Activated CD8-positive, alpha-beta T cell treated with anti-CD3 and anti-CD28 coated beads, Interleukin-2, amount 10 ng/mL, durations not matched to agents 7 days and 5 days (primary cell): Measurements from ENCODE around the gene RIN3. TPM values are rescaled to one million over a fixed set of nuclear protein-coding genes. Genes with fewer than 3 reads are reported as not detected.

Experiments used
- ATAC-seq: fragments of 150-1000 bp; cut with Tn5 transposase; one replicate; pipeline ENCODE4 v1.10.0; 2021; ENCODE audit warnings: moderate library complexity
- CTCF ChIA-PET: fragments of 350-600 bp; sonication (Branson Sonifier 250); formaldehyde crosslinking; loops from one replicate; lab custom pipeline; 2021; ENCODE audit warnings: antibody characterized with exemption; lab: Charles Lee
- POLR2A ChIA-PET: fragments of 350-600 bp; sonication (Branson Sonifier 250); formaldehyde crosslinking; loops from one replicate; lab custom pipeline; 2021; ENCODE audit warnings: antibody characterized with exemption; lab: Charles Lee
- DNase-seq: peaks from one replicate; pipeline ENCODE4 v3.0.0-alpha.2; 2020
- H3K27ac Mint-ChIP-seq: one replicate; pipeline ENCODE4 v1.8.0; 2021; ENCODE audit warnings: mild to moderate bottlenecking, mixed read lengths
- H3K27me3 Mint-ChIP-seq: one replicate; pipeline ENCODE4 v1.8.0; 2021; ENCODE audit warnings: low read depth, mixed read lengths
- H3K36me3 Mint-ChIP-seq: one replicate; pipeline ENCODE4 v1.8.0; 2021; ENCODE audit warnings: low read depth, mixed read lengths
- H3K4me1 Mint-ChIP-seq: one replicate; pipeline ENCODE4 v1.8.0; 2021; ENCODE audit warnings: low read depth, mixed read lengths
- H3K4me3 Mint-ChIP-seq: one replicate; pipeline ENCODE4 v1.8.0; 2021; ENCODE audit warnings: mild to moderate bottlenecking, mixed read lengths
- H3K9me3 Mint-ChIP-seq: one replicate; pipeline ENCODE4 v1.8.0; 2022; ENCODE audit warnings: mixed read lengths; ENCODE audit not compliant: insufficient read depth
- total RNA-seq, 2 experiments: library from RNA; stranded (reverse); gene quantifications; one replicate each; pipeline ENCODE4 v1.2.3, GENCODE V29; 2021

RIN3 gene
- total RNA-seq, 2 experiments from 2014 or later: 85.6 to 89.0 TPM

DNA sequence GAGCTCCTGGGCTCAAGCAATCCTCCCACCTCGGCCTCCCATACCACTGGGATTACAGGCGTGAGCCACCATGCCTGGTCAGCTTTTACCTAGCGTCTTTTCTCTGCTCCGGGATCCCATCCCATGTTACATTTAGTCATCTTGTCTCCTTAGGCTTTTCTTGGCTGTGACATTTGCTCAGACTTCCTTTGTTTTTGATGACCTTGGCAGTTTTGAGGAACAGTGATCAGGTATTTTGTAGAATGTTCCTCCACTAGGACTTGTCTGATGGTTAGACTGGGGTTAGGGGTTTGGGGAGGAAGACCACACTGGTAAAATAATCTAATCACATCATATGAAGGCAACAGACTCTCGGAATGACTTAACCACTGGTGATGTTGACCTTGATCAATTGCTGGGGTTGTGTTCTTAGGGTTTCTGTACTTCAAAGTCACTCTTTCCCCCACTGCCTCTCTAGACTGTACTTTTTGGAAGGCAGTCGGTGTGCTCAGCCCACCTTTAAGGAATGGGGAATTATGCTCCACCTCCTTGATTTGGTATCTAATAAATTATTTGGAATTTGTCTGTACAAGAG lies 48.4 kb downstream of the RIN3 start:
- DNase-seq (no peak), ATAC-seq (peak; percentile 22)
- CTCF ChIA-PET: no interaction called here
- Mint-ChIP-seq H3K27me3 (no peaks in the 10 kb centered on the region), H3K36me3 (peaks cover 84% of the 10 kb centered on the region), H3K27ac (peak overlapping the region; percentile 18), H3K9me3 (peaks cover 1% of the 10 kb centered on the region), H3K4me3 (no peak overlapping the region), H3K4me1 (peaks cover 77% of the 10 kb centered on the region)
- POLR2A ChIA-PET: no interaction called here

DNA sequence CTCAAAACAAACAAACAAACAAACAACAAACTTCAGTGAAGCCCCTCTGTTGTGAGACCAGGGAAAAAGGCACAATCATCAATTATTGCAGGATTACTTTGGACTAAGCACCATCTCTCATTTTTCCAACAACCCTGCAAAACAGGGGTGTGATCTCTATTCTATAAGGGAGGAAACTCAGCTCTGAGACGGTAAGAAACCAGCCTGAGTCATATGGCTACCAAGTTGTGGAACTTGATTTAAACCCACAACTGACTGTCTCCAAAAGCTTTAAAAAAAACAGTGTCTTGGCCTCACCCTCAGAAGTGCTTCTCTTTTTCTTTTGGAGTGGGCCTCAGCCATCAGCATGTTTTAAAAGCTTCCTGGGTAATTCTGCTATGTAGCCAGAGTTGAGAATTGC lies 49.8 kb downstream of the RIN3 start:
- H3K27ac Mint-ChIP-seq: peak overlapping the region; percentile 69
- peak; percentile 61 for DNase-seq
- peak; percentile 81 for ATAC-seq
- H3K27me3 Mint-ChIP-seq: no peaks in the 10 kb centered on the region
- ChIA-PET CTCF (interaction anchor here (0.8 to 9.1 kb wide), 7 partner anchors 11 to 212 kb away, joined by 3 to 70 read pairs (median 5); no protein-coding TSS in a partner anchor), POLR2A (interaction anchor here (0.6 to 1.3 kb wide), 5 partner anchors 13 to 88 kb away, joined by 3 to 6 read pairs (median 5); no protein-coding TSS in a partner anchor)
- H3K4me3 Mint-ChIP-seq: no peak overlapping the region
- peaks cover 85% of the 10 kb centered on the region for H3K36me3 Mint-ChIP-seq
- peaks cover 13% of the 10 kb centered on the region for H3K9me3 Mint-ChIP-seq
- H3K4me1 Mint-ChIP-seq: peaks cover 78% of the 10 kb centered on the region

- DNase-seq: no peak
- H3K27ac Mint-ChIP-seq: peak overlapping the region; percentile 69
- CTCF ChIA-PET: interaction anchor here (0.8 to 9.1 kb wide), 8 partner anchors 11 to 213 kb away, joined by 3 to 70 read pairs (median 4); no protein-coding TSS in a partner anchor
- H3K36me3 Mint-ChIP-seq: peaks cover 86% of the 10 kb centered on the region
- peaks cover 80% of the 10 kb centered on the region for H3K4me1 Mint-ChIP-seq
- H3K4me3 Mint-ChIP-seq: peak overlapping the region; percentile 12
- peaks cover 13% of the 10 kb centered on the region for H3K9me3 Mint-ChIP-seq
- no peaks in the 10 kb centered on the region for H3K27me3 Mint-ChIP-seq
- POLR2A ChIA-PET: interaction anchor here (0.6 to 1.3 kb wide), 4 partner anchors 12 to 23 kb away, joined by 3 to 6 read pairs (median 5); no protein-coding TSS in a partner anchor
- no peak for ATAC-seq
Measured at GRCh38 chr14:92563765-92564285, 50.2 kb downstream of the RIN3 start.

DNA sequence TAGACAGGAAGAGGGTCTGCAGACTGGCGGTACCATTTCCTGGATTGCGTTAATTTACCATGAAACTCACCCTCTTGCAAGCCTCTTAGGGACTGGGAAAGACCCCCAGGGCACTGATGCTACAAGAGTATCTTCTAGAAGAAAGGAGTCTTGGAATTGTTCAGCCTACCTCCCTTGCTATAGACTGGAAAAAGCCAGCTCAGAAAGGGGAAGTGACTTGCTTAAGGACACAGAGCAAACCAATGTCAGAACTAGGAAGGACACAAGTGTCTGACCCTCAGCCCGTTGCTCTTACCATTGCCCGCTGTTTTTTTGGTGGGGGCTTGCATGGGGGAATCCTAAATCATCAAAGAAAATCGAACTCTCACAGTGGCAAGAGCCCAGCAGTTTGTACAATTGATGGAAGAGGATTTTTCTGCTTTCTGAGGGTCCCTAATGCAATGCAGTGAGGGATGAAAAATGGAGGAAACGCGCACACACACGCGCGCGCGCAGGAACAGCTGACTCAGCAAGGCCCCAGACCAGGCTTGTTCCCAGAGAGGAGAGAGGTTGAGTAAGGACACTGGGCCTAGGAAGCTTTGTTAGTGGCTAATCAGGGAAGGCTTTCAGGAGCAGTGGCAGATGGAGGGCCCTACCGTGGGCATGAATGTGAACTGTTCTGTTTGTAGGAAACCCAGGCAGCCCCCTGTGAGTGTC lies 50.9 kb downstream of the RIN3 start:
- H3K27ac Mint-ChIP-seq: peak overlapping the region; percentile 6
- peaks cover 13% of the 10 kb centered on the region for H3K9me3 Mint-ChIP-seq
- CTCF ChIA-PET: interaction anchor here (0.6 to 9.1 kb wide), 7 partner anchors 12 to 213 kb away, joined by 3 to 70 read pairs (median 5); no protein-coding TSS in a partner anchor
- peaks cover 81% of the 10 kb centered on the region for H3K4me1 Mint-ChIP-seq
- H3K27me3 Mint-ChIP-seq: no peaks in the 10 kb centered on the region
- peaks cover 85% of the 10 kb centered on the region for H3K36me3 Mint-ChIP-seq
- ATAC-seq: no peak
- H3K4me3 Mint-ChIP-seq: no peak overlapping the region
- POLR2A ChIA-PET: interaction anchor here (0.9 to 1.3 kb wide), 3 partner anchors 12 to 23 kb away, joined by 3 to 6 read pairs (median 3); no protein-coding TSS in a partner anchor
- no peak for DNase-seq

- Mint-ChIP-seq H3K27ac (peak overlapping the region; percentile 22), H3K36me3 (peaks cover 80% of the 10 kb centered on the region), H3K9me3 (peaks cover 13% of the 10 kb centered on the region), H3K27me3 (no peaks in the 10 kb centered on the region), H3K4me1 (peaks cover 84% of the 10 kb centered on the region), H3K4me3 (no peak overlapping the region)
- ATAC-seq: no peak
- no peak for DNase-seq
- ChIA-PET CTCF (interaction anchor here (0.6 to 9.1 kb wide), 6 partner anchors 11 to 115 kb away, joined by 3 to 70 read pairs (median 4); no protein-coding TSS in a partner anchor), POLR2A (interaction anchor here (0.9 to 1.2 kb wide), 3 partner anchors 18 to 443 kb away, joined by 3 to 6 read pairs (median 3); partner anchors contain the start of genes CPSF2 and NDUFB1)
Measured at GRCh38 chr14:92565040-92565717, 51.6 kb downstream of the RIN3 start.

DNA sequence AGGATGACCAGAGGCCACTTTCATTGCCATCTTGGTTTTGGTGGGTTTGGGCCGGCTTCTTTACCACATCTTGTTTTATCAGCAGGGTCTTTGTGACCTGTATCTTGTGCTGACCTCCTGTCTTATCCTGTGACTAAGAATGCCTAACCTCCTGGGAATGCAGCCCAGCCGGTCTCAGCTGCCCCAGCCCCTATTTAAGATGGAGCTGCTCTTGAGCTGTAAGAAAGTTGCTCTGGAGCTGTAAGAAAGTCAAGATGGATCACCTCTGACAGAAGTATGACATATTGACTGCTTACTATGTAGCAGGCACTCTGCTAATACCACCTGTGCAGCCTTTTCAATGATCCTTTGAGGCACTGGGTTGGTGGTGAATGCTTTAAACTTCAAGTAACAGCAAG lies 52.1 kb downstream of the RIN3 start:
- CTCF ChIA-PET: interaction anchor here (0.8 to 9.1 kb wide), 3 partner anchors 22 to 115 kb away, joined by 3 to 70 read pairs (median 4); no protein-coding TSS in a partner anchor
- H3K27me3 Mint-ChIP-seq: no peaks in the 10 kb centered on the region
- peaks cover 13% of the 10 kb centered on the region for H3K9me3 Mint-ChIP-seq
- H3K4me3 Mint-ChIP-seq: no peak overlapping the region
- H3K4me1 Mint-ChIP-seq: peaks cover 84% of the 10 kb centered on the region
- H3K36me3 Mint-ChIP-seq: peaks cover 76% of the 10 kb centered on the region
- POLR2A ChIA-PET: interaction anchor here (0.9 to 1.2 kb wide), 4 partner anchors 17 to 444 kb away, joined by 3 to 6 read pairs (median 3); partner anchors contain the start of genes CPSF2 and NDUFB1
- H3K27ac Mint-ChIP-seq: no peak overlapping the region
- DNase-seq: no peak
- ATAC-seq: no peak

GRCh38 chr14:92567173-92567725 lies 53.7 kb downstream of the RIN3 start:
- Mint-ChIP-seq H3K27me3 (no peaks in the 10 kb centered on the region), H3K36me3 (peaks cover 76% of the 10 kb centered on the region), H3K4me1 (peaks cover 87% of the 10 kb centered on the region), H3K4me3 (no peak overlapping the region), H3K9me3 (peaks cover 13% of the 10 kb centered on the region), H3K27ac (no peak overlapping the region)
- no peak for DNase-seq
- ATAC-seq: no peak
- ChIA-PET CTCF (interaction anchor here (0.6 to 9.1 kb wide), 4 partner anchors 11 to 20 kb away, joined by 3 to 70 read pairs (median 4); no protein-coding TSS in a partner anchor), POLR2A (interaction anchor here (1.3 to 2.7 kb wide), 3 partner anchors 10 to 36 kb away, joined by 3 to 19 read pairs (median 4); no protein-coding TSS in a partner anchor)

GRCh38 chr14:92568621-92569479 lies 55.3 kb downstream of the RIN3 start:
- POLR2A ChIA-PET: interaction anchor here (0.6 to 2.7 kb wide), 7 partner anchors 9 to 1387 kb away, joined by 3 to 19 read pairs (median 4); no protein-coding TSS in a partner anchor
- H3K4me1 Mint-ChIP-seq: peaks cover 80% of the 10 kb centered on the region
- peak overlapping the region; percentile 95 for H3K27ac Mint-ChIP-seq
- CTCF ChIA-PET: interaction anchor here (0.5 to 9.1 kb wide), 10 partner anchors 8 to 463 kb away, joined by 3 to 70 read pairs (median 5); partner anchors contain the start of gene ATXN3
- peaks cover 13% of the 10 kb centered on the region for H3K9me3 Mint-ChIP-seq
- DNase-seq: peak; percentile 68
- H3K27me3 Mint-ChIP-seq: no peaks in the 10 kb centered on the region
- peak overlapping the region; percentile 67 for H3K4me3 Mint-ChIP-seq
- ATAC-seq: peak; percentile 85
- peaks cover 69% of the 10 kb centered on the region for H3K36me3 Mint-ChIP-seq

- Mint-ChIP-seq H3K36me3 (peaks cover 60% of the 10 kb centered on the region), H3K4me3 (no peak overlapping the region), H3K27me3 (no peaks in the 10 kb centered on the region), H3K4me1 (peaks cover 76% of the 10 kb centered on the region), H3K27ac (peak overlapping the region; percentile 32), H3K9me3 (peaks cover 13% of the 10 kb centered on the region)
- POLR2A ChIA-PET: no interaction called here
- CTCF ChIA-PET: interaction anchor here (1.2 to 9.1 kb wide), 2 partner anchors 17 to 24 kb away, joined by 3 to 70 read pairs; no protein-coding TSS in a partner anchor
- ATAC-seq (no peak), DNase-seq (no peak)
Measured at GRCh38 chr14:92570674-92571262, 57.2 kb downstream of the RIN3 start.

GRCh38 chr14:92572050-92572449 lies 58.5 kb downstream of the RIN3 start:
- H3K36me3 Mint-ChIP-seq: peaks cover 52% of the 10 kb centered on the region
- POLR2A ChIA-PET: no interaction called here
- peaks cover 86% of the 10 kb centered on the region for H3K4me1 Mint-ChIP-seq
- no peak overlapping the region for H3K4me3 Mint-ChIP-seq
- H3K27me3 Mint-ChIP-seq: no peaks in the 10 kb centered on the region
- DNase-seq (no peak), ATAC-seq (no peak)
- peaks cover 11% of the 10 kb centered on the region for H3K9me3 Mint-ChIP-seq
- H3K27ac Mint-ChIP-seq: no peak overlapping the region
- CTCF ChIA-PET: no interaction called here
